Gastrocnemius medialis (tissue), 4 donors: Measurements from ENCODE around the gene PKHD1. TPM values are rescaled to one million over a fixed set of nuclear protein-coding genes. Genes with fewer than 3 reads are reported as not detected.

Experiments
- ATAC-seq, 2 donors: fragments of 150-250 bp; one replicate each; pipeline ENCODE4 v1.9.1; 2016
- DNase-seq, 2 donors: peaks; one replicate each; pipeline ENCODE4 v3.0.0-alpha.2; 2019
- H3K27ac ChIP-seq, 4 donors: fragments of 200-600 bp; sonication (generic); 1 replicate in 1 of 4; 2 replicates in 3 of 4; pipeline ENCODE4 v1.5.1; 2016 to 2018; ENCODE audit warnings: mild to moderate bottlenecking in 2 of 4, moderate library complexity in 1 of 4
- H3K27me3 ChIP-seq, 3 donors: fragments of 200-600 bp; sonication (generic) in 2 of 3; 1 replicate in 1 of 3; 2 replicates in 2 of 3; pipeline versions ENCODE4 v1.5.1 to v1.6.0; 2016 to 2019; ENCODE audit warnings: mild to moderate bottlenecking in 1 of 3, moderate library complexity in 1 of 3
- H3K36me3 ChIP-seq, 2 donors: fragments of 200-600 bp; sonication (generic) in 1 of 2; one replicate each; pipeline ENCODE4 v1.5.1; 2017 to 2018
- H3K4me1 ChIP-seq, 2 donors: fragments of 200-600 bp; sonication (generic) in 1 of 2; one replicate each; pipeline ENCODE4 v1.5.1; 2016 to 2017; ENCODE audit warnings: mild to moderate bottlenecking in 2 of 2
- H3K4me3 ChIP-seq, 4 donors: fragments of 200-600 bp; sonication (generic) in 3 of 4; 1 replicate in 1 of 4; 2 replicates in 3 of 4; pipeline ENCODE4 v1.5.1; 2016 to 2019; ENCODE audit warnings: mild to moderate bottlenecking in 2 of 4
- H3K9me3 ChIP-seq, 3 donors: fragments of 200-600 bp; sonication (generic) in 2 of 3; 1 replicate in 1 of 3; 2 replicates in 2 of 3; pipeline ENCODE4 v1.5.1; 2016 to 2019
- CTCF ChIP-seq, 5 experiments: fragments of 450-650 bp in 3 of 5; fragments of 200-600 bp in 2 of 5; sonication (generic) in 2 of 5; IDR thresholded peaks in 4 of 5; conservative IDR thresholded peaks in 1 of 5; 1 replicate in 4 of 5; 2 replicates in 1 of 5; pipeline ENCODE4 v1.5.1; 2016 to 2019; ENCODE audit warnings: antibody characterized with exemption in 5 of 5, mild to moderate bottlenecking in 3 of 5, moderate library complexity in 3 of 5
- POLR2A ChIP-seq, 2 donors: fragments of 450-650 bp; IDR thresholded peaks; one replicate each; pipeline ENCODE4 v1.6.1; 2017; ENCODE audit warnings: antibody characterized with exemption in 2 of 2, mild to moderate bottlenecking in 2 of 2, moderate library complexity in 2 of 2
- in situ Hi-C, 4 donors: fragments of 200-750 bp; cut with MboI; loops; one replicate each; pipeline versions ENCODE4 v1.15.0 to v1.8.0; 2017; ENCODE audit warnings: low sequenced_read_pairs in 4 of 4
- intact Hi-C: fragments of 100-400 bp; cut with DNase I; formaldehyde crosslinking; loops from one replicate; pipeline ENCODE4 v1.15.1; 2023; ENCODE audit warnings: low total_unique reads
- total RNA-seq, 4 donors: library from RNA; depleted of rRNA; stranded (reverse); fragments of >200 nt; gene quantifications; one replicate each; pipeline versions ENCODE4 v1.1.0 to v1.2.3, GENCODE V29; 2016

PKHD1 gene
- total RNA-seq, 4 donors from 2014 or later = 0.02 to 0.05 (median 0.02) TPM; not detected in 1

DNA sequence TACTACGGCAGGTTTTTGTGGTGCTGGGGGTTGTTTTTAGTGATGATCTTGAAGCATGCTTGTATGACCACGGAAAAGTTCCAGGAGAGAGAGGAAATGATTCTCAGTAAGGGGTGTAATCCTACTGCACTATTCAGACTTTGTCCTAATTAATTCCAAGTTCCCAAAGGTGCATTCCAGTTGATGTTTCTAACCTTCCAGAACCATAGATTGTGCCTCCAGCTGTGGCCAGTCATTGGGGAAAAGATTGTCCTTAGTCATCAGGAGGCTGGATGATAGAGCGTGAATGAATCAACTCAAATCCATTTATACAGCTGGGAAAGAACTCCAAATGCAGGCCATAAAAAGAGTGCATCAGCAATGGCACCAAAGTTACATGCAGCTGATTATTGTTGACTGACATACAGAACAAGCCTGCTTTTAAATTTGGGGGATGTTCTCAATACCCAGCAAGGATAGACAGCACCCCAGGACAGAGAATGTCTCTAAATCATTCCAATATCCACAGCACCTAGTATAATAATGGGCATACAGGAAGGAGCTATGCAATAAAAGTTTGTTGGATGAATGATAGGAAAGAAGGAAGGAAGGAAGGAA, 27.8 kb upstream of the PKHD1 start:
- in situ Hi-C loops = no loop called here
- Histone ChIP-seq H3K27ac (no peak overlapping the region), H3K36me3 (no peaks in the 10 kb centered on the region), H3K9me3 (no peaks in the 10 kb centered on the region), H3K4me3 (no peak overlapping the region), H3K27me3 (no peaks in the 10 kb centered on the region), H3K4me1 (peaks cover 3 to 10% of the 10 kb centered on the region in 2 donors)
- intact Hi-C loops = no loop called here
- DNase-seq (no peak), ATAC-seq (no peak)
- TF ChIP-seq CTCF (IDR thresholded peaks at IDR 0.05 in 4 of 5, conservative IDR thresholded peaks at IDR 0.05 in 1 of 5) = no peak
- TF ChIP-seq POLR2A (IDR thresholded peaks at IDR 0.05) = no peak

GRCh38 chr6:52109171-52109571, 21.8 kb upstream of the PKHD1 start:
- peak overlapping the region; percentile 82 to 96 (median 84) for H3K27ac ChIP-seq
- in situ Hi-C loops (no loop called here), intact Hi-C loops (loop anchor here (2.0 to 5.0 kb wide), 2 partner anchors 28 to 123 kb away; no protein-coding TSS in a partner anchor)
- peak overlapping the region in 2 of 4 donors; percentile 17 to 27 for H3K4me3 ChIP-seq
- no peaks in the 10 kb centered on the region for H3K27me3 ChIP-seq
- peaks cover 16 to 42% of the 10 kb centered on the region in 2 donors for H3K4me1 ChIP-seq
- no peaks in the 10 kb centered on the region for H3K36me3 ChIP-seq
- ATAC-seq = peak; percentile 88 to 92
- H3K9me3 ChIP-seq = no peaks in the 10 kb centered on the region
- DNase-seq = peak; percentile 45 to 53
- no peak for TF ChIP-seq POLR2A (IDR thresholded peaks at IDR 0.05)
- no peak for TF ChIP-seq CTCF (IDR thresholded peaks at IDR 0.05 in 4 of 5, conservative IDR thresholded peaks at IDR 0.05 in 1 of 5)

GRCh38 chr6:52108128-52108527, 20.7 kb upstream of the PKHD1 start:
- intact Hi-C loops = loop anchor here (2.0 to 5.0 kb wide), 2 partner anchors 29 to 124 kb away; no protein-coding TSS in a partner anchor
- no peak for TF ChIP-seq POLR2A (IDR thresholded peaks at IDR 0.05)
- no peak for TF ChIP-seq CTCF (IDR thresholded peaks at IDR 0.05 in 4 of 5, conservative IDR thresholded peaks at IDR 0.05 in 1 of 5)
- Histone ChIP-seq H3K27ac (peak overlapping the region; percentile 82 to 96 (median 84)), H3K4me3 (no peak overlapping the region), H3K27me3 (no peaks in the 10 kb centered on the region), H3K36me3 (no peaks in the 10 kb centered on the region), H3K9me3 (no peaks in the 10 kb centered on the region), H3K4me1 (peaks cover 26 to 51% of the 10 kb centered on the region in 2 donors)
- DNase-seq = peak; percentile 83 to 87
- ATAC-seq = peak; percentile 75 to 77
- in situ Hi-C loops = no loop called here

- H3K27ac ChIP-seq = peak overlapping the region; percentile 82 to 96 (median 84)
- DNase-seq (no peak), ATAC-seq (no peak)
- H3K36me3 ChIP-seq = no peaks in the 10 kb centered on the region
- TF ChIP-seq CTCF (IDR thresholded peaks at IDR 0.05 in 4 of 5, conservative IDR thresholded peaks at IDR 0.05 in 1 of 5) (no peak), POLR2A (IDR thresholded peaks at IDR 0.05) (no peak)
- H3K4me1 ChIP-seq = peaks cover 35 to 59% of the 10 kb centered on the region in 2 donors
- intact Hi-C loops (loop anchor here (5.0 kb wide), 1 partner anchor 125 kb away; no protein-coding TSS in a partner anchor), in situ Hi-C loops (no loop called here)
- H3K27me3 ChIP-seq = no peaks in the 10 kb centered on the region
- no peak overlapping the region for H3K4me3 ChIP-seq
- no peaks in the 10 kb centered on the region for H3K9me3 ChIP-seq
These were observed 19.6 kb upstream of the PKHD1 start for GRCh38 chr6:52106994-52107393.
